Retinal pigment epithelial cell (primary cell): ENCODE data around the gene E2F6.

Experiments
- DNase-seq: peaks from one replicate; pipeline ENCODE4 v3.0.0-alpha.2; 2010; ENCODE audit warnings: low read depth
- H3K4me3 ChIP-seq: 2 replicates; pipeline ENCODE4 v1.5.1; 2011; ENCODE audit warnings: mild to moderate bottlenecking, low read length, control low read depth, moderate library complexity
- CTCF ChIP-seq: conservative IDR thresholded peaks from 2 replicates; pipeline ENCODE4 v1.5.1; 2011; ENCODE audit warnings: low read depth, low read length, control low read depth, inconsistent platforms

Gene E2F6

GRCh38 chr2:11416931-11417330 is 49.0 kb downstream of the E2F6 start:
- H3K4me3 ChIP-seq, result no peak overlapping the region
- DNase-seq, result no peak
- no peak for TF ChIP-seq CTCF

GRCh38 chr2:11416186-11416585 is 49.8 kb downstream of the E2F6 start:
- DNase-seq, result no peak
- TF ChIP-seq CTCF, result no peak
- H3K4me3 ChIP-seq, result no peak overlapping the region

GRCh38 chr2:11414372-11415124 is 51.4 kb downstream of the E2F6 start:
- DNase-seq, result no peak
- no peak overlapping the region for H3K4me3 ChIP-seq
- TF ChIP-seq CTCF, result no peak

- TF ChIP-seq CTCF, result no peak
- no peak overlapping the region for H3K4me3 ChIP-seq
- no peak for DNase-seq
These were observed 53.5 kb downstream of the E2F6 start for GRCh38 chr2:11412449-11412810.

GRCh38 chr2:11411768-11412448 is 54.1 kb downstream of the E2F6 start:
- DNase-seq, result no peak
- no peak overlapping the region for H3K4me3 ChIP-seq
- TF ChIP-seq CTCF, result peak; percentile 87

- TF ChIP-seq CTCF, result no peak
- H3K4me3 ChIP-seq, result no peak overlapping the region
- DNase-seq, result no peak
These were observed 54.7 kb downstream of the E2F6 start for GRCh38 chr2:11411244-11411643.

- no peak for TF ChIP-seq CTCF
- H3K4me3 ChIP-seq, result no peak overlapping the region
- no peak for DNase-seq
These were observed 55.9 kb downstream of the E2F6 start for GRCh38 chr2:11410101-11410500.
